Jurkat, Clone E6-1 (cell line): ENCODE results near the gene MCC.
"Not testable (repeated sequence)": the region's sequence is repeated elsewhere in the genome, so short reads cannot be mapped to it uniquely, and the experiment has no call there.

Experiments used
- DNase-seq: peaks from one replicate; pipeline ENCODE4 v3.0.0-alpha.2; 2011; ENCODE audit warnings: low read depth, low spot score
- H3K4me3 ChIP-seq: 2 replicates; pipeline ENCODE4 v1.5.1; 2011; ENCODE audit warnings: mild to moderate bottlenecking, low read length, control low read depth, moderate library complexity

The MCC gene

GRCh38 chr5:113091622-113092021 lies 396.6 kb downstream of the MCC start:
- no peak overlapping the region for H3K4me3 ChIP-seq
- no peak for DNase-seq

GRCh38 chr5:113090336-113091106 lies 397.7 kb downstream of the MCC start:
- DNase-seq = no peak

GRCh38 chr5:113089653-113090335 lies 398.5 kb downstream of the MCC start:
- DNase-seq = no peak
- no peak overlapping the region for H3K4me3 ChIP-seq

More at GRCh38 chr5:113090336-113091106, 397.7 kb downstream of the MCC start:
- no peak overlapping the region for H3K4me3 ChIP-seq

GRCh38 chr5:113087976-113088514 lies 400.2 kb downstream of the MCC start:
- DNase-seq = no peak

GRCh38 chr5:113085880-113086409 lies 402.3 kb downstream of the MCC start:
- H3K4me3 ChIP-seq = no peak overlapping the region
- DNase-seq = no peak

More at GRCh38 chr5:113087976-113088514, 400.2 kb downstream of the MCC start:
- H3K4me3 ChIP-seq = no peak overlapping the region

- no peak for DNase-seq
- H3K4me3 ChIP-seq = no peak overlapping the region
Observed at GRCh38 chr5:113085084-113085414, 403.2 kb downstream of the MCC start.

- no peak for DNase-seq
- H3K4me3 ChIP-seq = no peak overlapping the region
Observed at GRCh38 chr5:113084402-113085083, 403.7 kb downstream of the MCC start.

GRCh38 chr5:113083481-113083880 lies 404.8 kb downstream of the MCC start:
- no peak for DNase-seq
- H3K4me3 ChIP-seq = no peak overlapping the region

- DNase-seq = no peak
Observed at GRCh38 chr5:113082547-113082905, 405.7 kb downstream of the MCC start.

GRCh38 chr5:113081881-113082546 lies 406.2 kb downstream of the MCC start:
- no peak overlapping the region for H3K4me3 ChIP-seq
- DNase-seq = no peak

More at GRCh38 chr5:113082547-113082905, 405.7 kb downstream of the MCC start:
- no peak overlapping the region for H3K4me3 ChIP-seq

- no peak for DNase-seq
- no peak overlapping the region for H3K4me3 ChIP-seq
Observed at GRCh38 chr5:113081091-113081839, 407.0 kb downstream of the MCC start.

- H3K4me3 ChIP-seq, DNase-seq: not testable (repeated sequence)
Observed at GRCh38 chr5:113076649-113077048, 411.6 kb downstream of the MCC start.

GRCh38 chr5:113075019-113075418 lies 413.2 kb downstream of the MCC start:
- no peak for DNase-seq
- H3K4me3 ChIP-seq = no peak overlapping the region

- not testable (repeated sequence) for DNase-seq, H3K4me3 ChIP-seq
Observed at GRCh38 chr5:113073629-113074034, 414.6 kb downstream of the MCC start.

GRCh38 chr5:113071401-113071800 lies 416.9 kb downstream of the MCC start:
- no peak overlapping the region for H3K4me3 ChIP-seq
- no peak for DNase-seq

- H3K4me3 ChIP-seq = no peak overlapping the region
- no peak for DNase-seq
Observed at GRCh38 chr5:113070901-113071300, 417.4 kb downstream of the MCC start.

GRCh38 chr5:113068559-113068958 lies 419.7 kb downstream of the MCC start:
- no peak for DNase-seq
- H3K4me3 ChIP-seq = no peak overlapping the region

- H3K4me3 ChIP-seq = no peak overlapping the region
- DNase-seq = no peak
Observed at GRCh38 chr5:113067635-113068344, 420.5 kb downstream of the MCC start.
